ENCODE data around the gene KRI1.

Gene KRI1

GRCh38 chr19:10565567-10566407, at the start of gene KRI1:
Gene KRI1, minus strand, starts transcription at chr19:10566010. Its CDS starts 11 bp downstream, at chr19:10565999.
- Histone ChIP-seq H3K36me3 (ENCODE audit: insufficient read depth, low read length) (peaks cover 3% of the 10 kb centered on the region; the same call in 1 of the 2 replicates), H3K4me1 (ENCODE audit: insufficient read depth, low read length) (no peaks in the 10 kb centered on the region), H3K9me3 (ENCODE audit: control insufficient read depth, insufficient read depth, low read length) (no peaks in the 10 kb centered on the region), H3K9ac (ENCODE audit: low read depth, low read length) (peak within 1 kb of the TSS; percentile 88)

GRCh38 chr19:10612499-10613119, 46.8 kb upstream of the KRI1 start:
- no peaks in the 10 kb centered on the region for H3K4me1 ChIP-seq (ENCODE audit: insufficient read depth, low read length)
- no peaks in the 10 kb centered on the region for H3K36me3 ChIP-seq (ENCODE audit: insufficient read depth, low read length)
- H3K9ac ChIP-seq (ENCODE audit: low read depth, low read length): no peak overlapping the region
- no peaks in the 10 kb centered on the region for H3K9me3 ChIP-seq (ENCODE audit: control insufficient read depth, insufficient read depth, low read length)

GRCh38 chr19:10611907-10612306, 46.1 kb upstream of the KRI1 start:
- Histone ChIP-seq H3K9ac (ENCODE audit: low read depth, low read length) (no peak overlapping the region), H3K36me3 (ENCODE audit: insufficient read depth, low read length) (no peaks in the 10 kb centered on the region), H3K4me1 (ENCODE audit: insufficient read depth, low read length) (no peaks in the 10 kb centered on the region), H3K9me3 (ENCODE audit: control insufficient read depth, insufficient read depth, low read length) (no peaks in the 10 kb centered on the region)

- Histone ChIP-seq H3K9ac (ENCODE audit: low read depth, low read length) (no peak overlapping the region), H3K36me3 (ENCODE audit: insufficient read depth, low read length) (no peaks in the 10 kb centered on the region), H3K4me1 (ENCODE audit: insufficient read depth, low read length) (peaks cover 11% of the 10 kb centered on the region), H3K9me3 (ENCODE audit: control insufficient read depth, insufficient read depth, low read length) (peaks cover 3% of the 10 kb centered on the region; the same call in 1 of the 2 replicates)
Measured at GRCh38 chr19:10604460-10604980, 38.7 kb upstream of the KRI1 start.

GRCh38 chr19:10603873-10604459, 38.2 kb upstream of the KRI1 start:
- H3K4me1 ChIP-seq (ENCODE audit: insufficient read depth, low read length): peaks cover 11% of the 10 kb centered on the region
- peaks cover 3% of the 10 kb centered on the region; the same call in 1 of the 2 replicates for H3K9me3 ChIP-seq (ENCODE audit: control insufficient read depth, insufficient read depth, low read length)

GRCh38 chr19:10603084-10603872, 37.5 kb upstream of the KRI1 start:
- Histone ChIP-seq H3K9me3 (ENCODE audit: control insufficient read depth, insufficient read depth, low read length) (peaks cover 3% of the 10 kb centered on the region; the same call in 1 of the 2 replicates), H3K9ac (ENCODE audit: low read depth, low read length) (peak overlapping the region; percentile 99), H3K4me1 (ENCODE audit: insufficient read depth, low read length) (peaks cover 11% of the 10 kb centered on the region), H3K36me3 (ENCODE audit: insufficient read depth, low read length) (no peaks in the 10 kb centered on the region)

More at GRCh38 chr19:10603873-10604459, 38.2 kb upstream of the KRI1 start:
- H3K36me3 ChIP-seq (ENCODE audit: insufficient read depth, low read length): no peaks in the 10 kb centered on the region
- peak overlapping the region; percentile 99; the same call in 1 of the 2 replicates for H3K9ac ChIP-seq (ENCODE audit: low read depth, low read length)

GRCh38 chr19:10602330-10603083, 36.7 kb upstream of the KRI1 start:
- Histone ChIP-seq H3K9me3 (ENCODE audit: control insufficient read depth, insufficient read depth, low read length) (peaks cover 3% of the 10 kb centered on the region; the same call in 1 of the 2 replicates), H3K4me1 (ENCODE audit: insufficient read depth, low read length) (peaks cover 11% of the 10 kb centered on the region), H3K36me3 (ENCODE audit: insufficient read depth, low read length) (no peaks in the 10 kb centered on the region), H3K9ac (ENCODE audit: low read depth, low read length) (peak overlapping the region; percentile 99)

GRCh38 chr19:10601999-10602329, 36.2 kb upstream of the KRI1 start:
- Histone ChIP-seq H3K4me1 (ENCODE audit: insufficient read depth, low read length) (peaks cover 11% of the 10 kb centered on the region), H3K9ac (ENCODE audit: low read depth, low read length) (no peak overlapping the region), H3K9me3 (ENCODE audit: control insufficient read depth, insufficient read depth, low read length) (peaks cover 3% of the 10 kb centered on the region; the same call in 1 of the 2 replicates), H3K36me3 (ENCODE audit: insufficient read depth, low read length) (no peaks in the 10 kb centered on the region)

GRCh38 chr19:10600149-10600548, 34.3 kb upstream of the KRI1 start:
- Histone ChIP-seq H3K36me3 (ENCODE audit: insufficient read depth, low read length) (no peaks in the 10 kb centered on the region), H3K9ac (ENCODE audit: low read depth, low read length) (no peak overlapping the region), H3K4me1 (ENCODE audit: insufficient read depth, low read length) (peaks cover 11% of the 10 kb centered on the region), H3K9me3 (ENCODE audit: control insufficient read depth, insufficient read depth, low read length) (peaks cover 3% of the 10 kb centered on the region; the same call in 1 of the 2 replicates)

GRCh38 chr19:10593820-10594637, 28.2 kb upstream of the KRI1 start:
- Histone ChIP-seq H3K9me3 (ENCODE audit: control insufficient read depth, insufficient read depth, low read length) (no peaks in the 10 kb centered on the region), H3K9ac (ENCODE audit: low read depth, low read length) (no peak overlapping the region), H3K4me1 (ENCODE audit: insufficient read depth, low read length) (no peaks in the 10 kb centered on the region), H3K36me3 (ENCODE audit: insufficient read depth, low read length) (no peaks in the 10 kb centered on the region)

- H3K9ac ChIP-seq (ENCODE audit: low read depth, low read length): no peak overlapping the region
- H3K9me3 ChIP-seq (ENCODE audit: control insufficient read depth, insufficient read depth, low read length): no peaks in the 10 kb centered on the region
- no peaks in the 10 kb centered on the region for H3K4me1 ChIP-seq (ENCODE audit: insufficient read depth, low read length)
- no peaks in the 10 kb centered on the region for H3K36me3 ChIP-seq (ENCODE audit: insufficient read depth, low read length)
Measured at GRCh38 chr19:10593148-10593547, 27.3 kb upstream of the KRI1 start.

- Histone ChIP-seq H3K9ac (ENCODE audit: low read depth, low read length) (no peak overlapping the region), H3K4me1 (ENCODE audit: insufficient read depth, low read length) (peaks cover 8% of the 10 kb centered on the region), H3K9me3 (ENCODE audit: control insufficient read depth, insufficient read depth, low read length) (no peaks in the 10 kb centered on the region), H3K36me3 (ENCODE audit: insufficient read depth, low read length) (no peaks in the 10 kb centered on the region)
Measured at GRCh38 chr19:10587839-10588150, 22.0 kb upstream of the KRI1 start.
